Measurements from ENCODE around the gene WDR64. TPM values are rescaled to one million over a fixed set of nuclear protein-coding genes. Genes with fewer than 3 reads are reported as not detected.
"Not testable (repeated sequence)": the region's sequence is repeated elsewhere in the genome, so short reads cannot be mapped to it uniquely, and the experiment has no call there.

The WDR64 gene
- total RNA-seq, 1 experiment from 2014 or later: not detected

DNA sequence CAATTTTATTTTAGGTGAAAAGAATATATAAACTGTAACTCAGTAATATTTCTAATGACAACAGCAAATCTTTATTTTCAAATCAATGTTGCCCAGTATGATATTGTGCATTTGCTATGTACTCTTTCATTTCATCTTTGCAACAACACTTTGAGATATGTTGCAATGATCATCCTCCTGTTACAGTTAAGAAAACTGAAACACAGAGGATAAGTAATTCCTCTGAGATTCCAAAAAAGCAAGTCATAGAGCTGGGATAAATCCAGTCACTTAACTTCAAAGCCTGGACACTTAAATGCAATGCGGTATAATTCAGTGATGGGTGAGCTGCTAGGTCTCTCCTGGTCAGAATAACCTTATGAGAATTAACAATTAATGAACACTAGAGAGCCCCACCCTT is 147.3 kb downstream of the WDR64 start:
- Mint-ChIP-seq H3K36me3 (ENCODE audit: insufficient read depth, unreplicated experiment) (no peaks in the 10 kb centered on the region), H3K27me3 (ENCODE audit: insufficient read depth, unreplicated experiment) (no peaks in the 10 kb centered on the region), H3K27ac (ENCODE audit: low read depth, unreplicated experiment) (peak overlapping the region; percentile 8), H3K4me1 (ENCODE audit: insufficient read depth, unreplicated experiment) (peaks cover 23% of the 10 kb centered on the region), H3K9me3 (ENCODE audit: unreplicated experiment) (no peaks in the 10 kb centered on the region), H3K4me3 (ENCODE audit: unreplicated experiment) (no peak overlapping the region)
- CTCF ChIA-PET: interaction anchor here (0.5 to 1.6 kb wide), 13 partner anchors 17 to 907 kb away, joined by 3 to 14 read pairs (median 4); no protein-coding TSS in a partner anchor
- POLR2A ChIA-PET: interaction anchor here (0.6 to 3.1 kb wide), 9 partner anchors 14 to 314 kb away, joined by 3 to 20 read pairs (median 4); partner anchors contain the start of genes CHML and OPN3
- peak; percentile 51 for DNase-seq (ENCODE audit: unreplicated experiment)
- intact Hi-C loops (cut with micrococcal nuclease): no loop called here
- TF ChIP-seq, protein P1, sequence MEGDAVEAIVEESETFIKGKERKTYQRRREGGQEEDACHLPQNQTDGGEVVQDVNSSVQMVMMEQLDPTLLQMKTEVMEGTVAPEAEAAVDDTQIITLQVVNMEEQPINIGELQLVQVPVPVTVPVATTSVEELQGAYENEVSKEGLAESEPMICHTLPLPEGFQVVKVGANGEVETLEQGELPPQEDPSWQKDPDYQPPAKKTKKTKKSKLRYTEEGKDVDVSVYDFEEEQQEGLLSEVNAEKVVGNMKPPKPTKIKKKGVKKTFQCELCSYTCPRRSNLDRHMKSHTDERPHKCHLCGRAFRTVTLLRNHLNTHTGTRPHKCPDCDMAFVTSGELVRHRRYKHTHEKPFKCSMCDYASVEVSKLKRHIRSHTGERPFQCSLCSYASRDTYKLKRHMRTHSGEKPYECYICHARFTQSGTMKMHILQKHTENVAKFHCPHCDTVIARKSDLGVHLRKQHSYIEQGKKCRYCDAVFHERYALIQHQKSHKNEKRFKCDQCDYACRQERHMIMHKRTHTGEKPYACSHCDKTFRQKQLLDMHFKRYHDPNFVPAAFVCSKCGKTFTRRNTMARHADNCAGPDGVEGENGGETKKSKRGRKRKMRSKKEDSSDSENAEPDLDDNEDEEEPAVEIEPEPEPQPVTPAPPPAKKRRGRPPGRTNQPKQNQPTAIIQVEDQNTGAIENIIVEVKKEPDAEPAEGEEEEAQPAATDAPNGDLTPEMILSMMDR (IDR thresholded peaks at IDR 0.05; ENCODE audit: unreplicated experiment): no peak
- no TSS peak for BruUV-seq (replicated peaks)

DNA sequence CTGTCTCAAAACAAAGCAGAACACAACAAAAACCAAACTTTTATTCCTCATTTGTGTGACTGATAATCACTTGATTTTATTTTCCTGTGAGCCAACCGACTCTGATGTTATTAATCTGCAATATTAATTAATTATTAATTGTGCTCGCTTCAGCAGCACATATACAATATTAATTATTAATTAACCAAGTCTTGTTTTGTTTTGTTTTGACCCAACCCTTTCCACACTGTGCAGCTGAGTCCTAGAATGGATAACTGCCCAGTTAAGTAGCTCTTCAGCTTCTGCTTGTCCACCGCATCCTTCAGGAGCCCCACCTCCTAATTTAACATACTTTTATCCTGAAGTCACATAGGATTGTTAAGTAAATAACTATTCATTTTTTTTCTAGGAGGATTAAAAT is 148.6 kb downstream of the WDR64 start:
- intact Hi-C loops (cut with micrococcal nuclease): no loop called here
- Mint-ChIP-seq H3K9me3 (ENCODE audit: unreplicated experiment) (no peaks in the 10 kb centered on the region), H3K4me3 (ENCODE audit: unreplicated experiment) (no peak overlapping the region), H3K27me3 (ENCODE audit: insufficient read depth, unreplicated experiment) (no peaks in the 10 kb centered on the region), H3K4me1 (ENCODE audit: insufficient read depth, unreplicated experiment) (peaks cover 23% of the 10 kb centered on the region), H3K27ac (ENCODE audit: low read depth, unreplicated experiment) (no peak overlapping the region), H3K36me3 (ENCODE audit: insufficient read depth, unreplicated experiment) (no peaks in the 10 kb centered on the region)
- no TSS peak for BruUV-seq (replicated peaks)
- TF ChIP-seq, protein P1 (IDR thresholded peaks at IDR 0.05; ENCODE audit: unreplicated experiment): no peak
- POLR2A ChIA-PET: interaction anchor here (0.6 to 3.1 kb wide), 8 partner anchors 15 to 985 kb away, joined by 3 to 20 read pairs (median 5); partner anchors contain the start of genes CHML and OPN3
- CTCF ChIA-PET: interaction anchor here (0.6 to 1.6 kb wide), 9 partner anchors 15 to 271 kb away, joined by 3 to 14 read pairs (median 4); no protein-coding TSS in a partner anchor
- no peak for DNase-seq (ENCODE audit: unreplicated experiment)

GRCh38 chr1:241802863-241803262 is 150.8 kb downstream of the WDR64 start:
- peak; percentile 82 for DNase-seq (ENCODE audit: unreplicated experiment)
- Mint-ChIP-seq H3K9me3 (ENCODE audit: unreplicated experiment) (no peaks in the 10 kb centered on the region), H3K27ac (ENCODE audit: low read depth, unreplicated experiment) (peak overlapping the region; percentile 65), H3K36me3 (ENCODE audit: insufficient read depth, unreplicated experiment) (no peaks in the 10 kb centered on the region), H3K4me1 (ENCODE audit: insufficient read depth, unreplicated experiment) (peaks cover 38% of the 10 kb centered on the region), H3K4me3 (ENCODE audit: unreplicated experiment) (no peak overlapping the region), H3K27me3 (ENCODE audit: insufficient read depth, unreplicated experiment) (no peaks in the 10 kb centered on the region)
- TF ChIP-seq, protein P1 (IDR thresholded peaks at IDR 0.05; ENCODE audit: unreplicated experiment): peak; percentile 33
- BruUV-seq (replicated peaks): no TSS peak
- ChIA-PET POLR2A (interaction anchor here (0.7 to 1.5 kb wide), 6 partner anchors 9 to 164 kb away, joined by 3 to 8 read pairs (median 3); partner anchors contain the start of genes CHML and OPN3), CTCF (interaction anchor here (0.7 to 1.2 kb wide), 5 partner anchors 32 to 192 kb away, joined by 3 to 5 read pairs (median 4); no protein-coding TSS in a partner anchor)
- intact Hi-C loops (cut with micrococcal nuclease): loop anchor here (1.0 to 2.0 kb wide), 3 partner anchors 20 to 272 kb away; no protein-coding TSS in a partner anchor

- H3K36me3 Mint-ChIP-seq (ENCODE audit: insufficient read depth, unreplicated experiment); H3K27ac Mint-ChIP-seq (ENCODE audit: low read depth, unreplicated experiment); H3K9me3 Mint-ChIP-seq (ENCODE audit: unreplicated experiment); DNase-seq (ENCODE audit: unreplicated experiment); H3K27me3 Mint-ChIP-seq (ENCODE audit: insufficient read depth, unreplicated experiment); BruUV-seq (replicated peaks); intact Hi-C loops (cut with micrococcal nuclease); H3K4me3 Mint-ChIP-seq (ENCODE audit: unreplicated experiment): not testable (repeated sequence)
- ChIA-PET POLR2A (interaction anchor here (0.8 to 1.8 kb wide), 5 partner anchors 11 to 166 kb away, joined by 3 to 5 read pairs (median 4); no protein-coding TSS in a partner anchor), CTCF (interaction anchor here (0.7 to 1.3 kb wide), 5 partner anchors 167 to 274 kb away, joined by 3 to 5 read pairs (median 3); no protein-coding TSS in a partner anchor)
- peaks cover 33% of the 10 kb centered on the region for H3K4me1 Mint-ChIP-seq (ENCODE audit: insufficient read depth, unreplicated experiment)
These were observed 152.6 kb downstream of the WDR64 start for GRCh38 chr1:241804706-241805105.
